Astrocyte (in vitro differentiated cells and primary cell): ENCODE measurements around the gene PDF. TPM values are rescaled to one million over a fixed set of nuclear protein-coding genes. Genes with fewer than 3 reads are reported as not detected.

Experiments
- DNase-seq: peaks from one replicate; pipeline ENCODE4 v3.0.0-alpha.2; 2010; ENCODE audit warnings: low read depth
- FAIRE-seq: peaks from 2 replicates; lab custom pipeline; 2011; peaks lifted over from hg19 to GRCh38; lab: Jason Lieb, UNC
- H2AFZ ChIP-seq: 2 replicates; pipeline ENCODE4 v1.6.0; 2012; ENCODE audit warnings: low read depth, low read length, inconsistent platforms
- H3K27ac ChIP-seq: 2 replicates; pipeline ENCODE4 v1.5.1; 2011; ENCODE audit warnings: low read depth, low read length, inconsistent platforms
- H3K27me3 ChIP-seq: 2 replicates; pipeline ENCODE4 v1.6.0; 2011; ENCODE audit warnings: low read length, inconsistent platforms; ENCODE audit not compliant: insufficient read depth
- H3K36me3 ChIP-seq: 2 replicates; pipeline ENCODE4 v1.5.1; 2011; ENCODE audit warnings: low read length, inconsistent platforms; ENCODE audit not compliant: insufficient read depth
- H3K4me1 ChIP-seq: 2 replicates; pipeline ENCODE4 v1.5.1; 2011; ENCODE audit warnings: low read length, inconsistent platforms; ENCODE audit not compliant: insufficient read depth
- H3K4me2 ChIP-seq: 2 replicates; pipeline ENCODE4 v1.6.0; 2012; ENCODE audit warnings: low read length, inconsistent platforms
- H3K4me3 ChIP-seq: 2 replicates; pipeline ENCODE4 v1.5.1; 2011; ENCODE audit warnings: low read depth, mild to moderate bottlenecking, low read length, inconsistent platforms; ENCODE audit not compliant: insufficient read depth
- H3K79me2 ChIP-seq: 2 replicates; pipeline ENCODE4 v1.6.0; 2012; ENCODE audit warnings: mild to moderate bottlenecking, low read length, inconsistent platforms; ENCODE audit not compliant: insufficient read depth
- H3K9ac ChIP-seq: 2 replicates; pipeline ENCODE4 v1.6.0; 2012; ENCODE audit warnings: mild to moderate bottlenecking, low read length, inconsistent platforms
- H3K9me3 ChIP-seq: 2 replicates; pipeline ENCODE4 v1.5.1; 2012; ENCODE audit warnings: low read depth, mild to moderate bottlenecking, low read length, inconsistent platforms; ENCODE audit not compliant: insufficient read depth
- H4K20me1 ChIP-seq: 2 replicates; pipeline ENCODE4 v1.6.0; 2012; ENCODE audit warnings: low read length, inconsistent platforms; ENCODE audit not compliant: insufficient read depth
- H3K27ac Mint-ChIP-seq: one replicate; pipeline ENCODE4 v1.8.0; 2021; ENCODE audit warnings: mild to moderate bottlenecking, mixed read lengths; ENCODE audit not compliant: unreplicated experiment
- H3K27me3 Mint-ChIP-seq: one replicate; pipeline ENCODE4 v1.8.0; 2021; ENCODE audit warnings: low read depth, mixed read lengths; ENCODE audit not compliant: unreplicated experiment
- H3K36me3 Mint-ChIP-seq: one replicate; pipeline ENCODE4 v1.8.0; 2021; ENCODE audit warnings: low read depth, mixed read lengths; ENCODE audit not compliant: unreplicated experiment
- H3K4me1 Mint-ChIP-seq: one replicate; pipeline ENCODE4 v1.8.0; 2021; ENCODE audit warnings: low read depth, mixed read lengths; ENCODE audit not compliant: unreplicated experiment
- H3K4me3 Mint-ChIP-seq: one replicate; pipeline ENCODE4 v1.8.0; 2021; ENCODE audit warnings: mild to moderate bottlenecking, moderate library complexity, mixed read lengths; ENCODE audit not compliant: unreplicated experiment
- H3K9me3 Mint-ChIP-seq: one replicate; pipeline ENCODE4 v1.8.0; 2021; ENCODE audit warnings: mild to moderate bottlenecking, mixed read lengths; ENCODE audit not compliant: unreplicated experiment
- EZH2 ChIP-seq: IDR thresholded peaks from 2 replicates; pipeline ENCODE4 v1.6.1; 2012; ENCODE audit warnings: mild to moderate bottlenecking, low read length, inconsistent platforms; ENCODE audit not compliant: insufficient read depth
- total RNA-seq: library from RNA; stranded (reverse); gene quantifications from 2 replicates; pipeline ENCODE4 v1.2.1, GENCODE V29; 2021
- TF ChIP-seq, protein P1 (sequence below): IDR thresholded peaks from 2 replicates; pipeline ENCODE4 v1.5.1; 2011; ENCODE audit warnings: low read depth, mild to moderate bottlenecking, inconsistent platforms, low read length, moderate library complexity; ENCODE audit not compliant: insufficient read depth

Gene PDF
- total RNA-seq, 1 donor from 2014 or later, result 14.9 TPM

- Mint-ChIP-seq H3K27me3 (no peaks in the 10 kb centered on the region), H3K4me3 (no peak overlapping the region), H3K4me1 (no peaks in the 10 kb centered on the region), H3K9me3 (no peaks in the 10 kb centered on the region), H3K36me3 (peaks cover 23% of the 10 kb centered on the region), H3K27ac (no peak overlapping the region)
- Histone ChIP-seq H4K20me1 (peaks cover 73% of the 10 kb centered on the region), H3K9me3 (no peaks in the 10 kb centered on the region), H3K27me3 (no peaks in the 10 kb centered on the region), H2AFZ (no peak overlapping the region), H3K27ac (no peak overlapping the region), H3K36me3 (peaks cover 54% of the 10 kb centered on the region), H3K4me3 (no peak overlapping the region), H3K79me2 (peaks cover 64% of the 10 kb centered on the region), H3K9ac (no peak overlapping the region), H3K4me1 (no peaks in the 10 kb centered on the region), H3K4me2 (no peak overlapping the region)
- TF ChIP-seq, protein P1, sequence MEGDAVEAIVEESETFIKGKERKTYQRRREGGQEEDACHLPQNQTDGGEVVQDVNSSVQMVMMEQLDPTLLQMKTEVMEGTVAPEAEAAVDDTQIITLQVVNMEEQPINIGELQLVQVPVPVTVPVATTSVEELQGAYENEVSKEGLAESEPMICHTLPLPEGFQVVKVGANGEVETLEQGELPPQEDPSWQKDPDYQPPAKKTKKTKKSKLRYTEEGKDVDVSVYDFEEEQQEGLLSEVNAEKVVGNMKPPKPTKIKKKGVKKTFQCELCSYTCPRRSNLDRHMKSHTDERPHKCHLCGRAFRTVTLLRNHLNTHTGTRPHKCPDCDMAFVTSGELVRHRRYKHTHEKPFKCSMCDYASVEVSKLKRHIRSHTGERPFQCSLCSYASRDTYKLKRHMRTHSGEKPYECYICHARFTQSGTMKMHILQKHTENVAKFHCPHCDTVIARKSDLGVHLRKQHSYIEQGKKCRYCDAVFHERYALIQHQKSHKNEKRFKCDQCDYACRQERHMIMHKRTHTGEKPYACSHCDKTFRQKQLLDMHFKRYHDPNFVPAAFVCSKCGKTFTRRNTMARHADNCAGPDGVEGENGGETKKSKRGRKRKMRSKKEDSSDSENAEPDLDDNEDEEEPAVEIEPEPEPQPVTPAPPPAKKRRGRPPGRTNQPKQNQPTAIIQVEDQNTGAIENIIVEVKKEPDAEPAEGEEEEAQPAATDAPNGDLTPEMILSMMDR, result no peak
- DNase-seq (no peak), FAIRE-seq (no peak)
Measured at GRCh38 chr16:69318911-69319289, 11.5 kb downstream of the PDF start.

DNA sequence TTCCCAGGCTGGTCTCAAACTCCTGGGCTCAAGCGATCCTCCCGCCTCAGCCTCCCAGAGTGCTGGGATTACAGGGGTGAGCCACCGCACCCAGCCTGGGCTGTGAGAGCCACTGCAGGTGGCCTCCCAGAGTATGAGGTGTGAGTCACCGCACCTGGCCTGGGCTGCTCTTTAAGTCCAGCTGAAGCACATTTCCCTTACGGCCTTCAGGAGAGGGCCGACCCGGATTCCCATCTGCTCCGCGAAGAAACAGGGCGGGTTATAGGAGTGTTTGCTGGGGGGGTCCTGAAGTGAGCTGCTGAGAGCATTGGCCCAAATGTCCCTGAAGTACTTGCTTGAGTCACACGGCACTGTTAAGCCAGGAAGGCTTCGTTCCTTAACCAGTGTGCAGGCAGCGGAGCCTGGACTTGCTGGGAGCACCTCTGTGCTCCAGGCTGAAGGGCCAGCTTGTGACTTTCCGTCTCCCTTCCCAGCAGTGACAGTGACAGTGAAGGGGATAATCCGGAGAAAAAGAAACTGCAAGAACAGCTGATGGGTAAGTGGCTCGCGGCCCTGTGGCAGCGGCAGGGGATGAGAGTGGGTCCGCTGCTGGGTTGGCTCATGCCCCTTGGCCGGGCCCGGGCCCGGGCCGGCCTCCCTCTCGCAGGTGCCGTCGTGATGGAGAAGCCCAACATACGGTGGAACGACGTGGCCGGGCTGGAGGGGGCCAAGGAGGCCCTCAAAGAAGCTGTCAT, 12.0 kb downstream of the PDF start:
- H3K27me3 Mint-ChIP-seq, result no peaks in the 10 kb centered on the region
- no peak for TF ChIP-seq EZH2
- TF ChIP-seq, protein P1, result no peak
- Histone ChIP-seq H2AFZ (no peak overlapping the region), H3K9me3 (no peaks in the 10 kb centered on the region), H3K4me3 (no peak overlapping the region), H4K20me1 (peaks cover 75% of the 10 kb centered on the region), H3K27me3 (no peaks in the 10 kb centered on the region), H3K9ac (no peak overlapping the region), H3K27ac (no peak overlapping the region), H3K36me3 (peaks cover 53% of the 10 kb centered on the region), H3K4me1 (no peaks in the 10 kb centered on the region), H3K4me2 (no peak overlapping the region), H3K79me2 (peaks cover 64% of the 10 kb centered on the region)
- H3K4me3 Mint-ChIP-seq, result no peak overlapping the region
- peaks cover 23% of the 10 kb centered on the region for H3K36me3 Mint-ChIP-seq
- DNase-seq (no peak), FAIRE-seq (no peak)
- no peak overlapping the region for H3K27ac Mint-ChIP-seq
- H3K9me3 Mint-ChIP-seq, result no peaks in the 10 kb centered on the region
- H3K4me1 Mint-ChIP-seq, result no peaks in the 10 kb centered on the region

- H3K79me2 ChIP-seq, result peaks cover 64% of the 10 kb centered on the region
- no peak overlapping the region for H3K27ac ChIP-seq
- Mint-ChIP-seq H3K36me3 (peaks cover 20% of the 10 kb centered on the region), H3K4me3 (no peak overlapping the region), H3K27me3 (no peaks in the 10 kb centered on the region), H3K4me1 (no peaks in the 10 kb centered on the region), H3K9me3 (no peaks in the 10 kb centered on the region), H3K27ac (no peak overlapping the region)
- no peak overlapping the region for H3K4me2 ChIP-seq
- DNase-seq (no peak), FAIRE-seq (no peak)
- no peak overlapping the region for H3K9ac ChIP-seq
- no peak overlapping the region for H3K4me3 ChIP-seq
- no peaks in the 10 kb centered on the region for H3K27me3 ChIP-seq
- H3K36me3 ChIP-seq, result peaks cover 38% of the 10 kb centered on the region
- H2AFZ ChIP-seq, result no peak overlapping the region
- TF ChIP-seq, protein P1, result no peak
- TF ChIP-seq EZH2, result no peak
- H4K20me1 ChIP-seq, result peaks cover 70% of the 10 kb centered on the region
- no peaks in the 10 kb centered on the region for H3K9me3 ChIP-seq
- peaks cover 10% of the 10 kb centered on the region for H3K4me1 ChIP-seq
Measured at GRCh38 chr16:69316595-69317034, 13.8 kb downstream of the PDF start.
